GM13977 (cell line): ENCODE results near the gene MYH14.

Source experiments
- DNase-seq: peaks from one replicate; pipeline ENCODE4 v3.0.0; 2012; ENCODE audit warnings: low spot score
- CTCF ChIP-seq: IDR thresholded peaks from 2 replicates; pipeline ENCODE4 v1.5.1; 2012; ENCODE audit warnings: mild to moderate bottlenecking, control low read depth; ENCODE audit not compliant: insufficient read depth; ENCODE audit errors: extremely low read depth, missing control alignments
- in situ Hi-C: fragments of 300-500 bp; cut with MboI; formaldehyde crosslinking; loops from one replicate; pipeline ENCODE4 v1.12.0; 2022; ENCODE audit warnings: low sequenced_read_pairs, low pct_unique_long_range_greater_than_20kb, mixed read lengths, inconsistent platforms; ENCODE audit not compliant: unreplicated experiment

MYH14 gene

GRCh38 chr19:50293263-50294004 lies 90.0 kb downstream of the MYH14 start:
- TF ChIP-seq CTCF = no peak
- in situ Hi-C loops = no loop called here
- DNase-seq = no peak

GRCh38 chr19:50300051-50300450 lies 96.6 kb downstream of the MYH14 start:
- no peak for TF ChIP-seq CTCF
- in situ Hi-C loops = no loop called here
- no peak for DNase-seq

- TF ChIP-seq CTCF = no peak
- in situ Hi-C loops = no loop called here
- DNase-seq = no peak
Measured at GRCh38 chr19:50300814-50301606, 97.6 kb downstream of the MYH14 start.

- in situ Hi-C loops = no loop called here
- no peak for TF ChIP-seq CTCF
- DNase-seq = no peak
Measured at GRCh38 chr19:50301607-50301971, 98.2 kb downstream of the MYH14 start.

- in situ Hi-C loops = no loop called here
- TF ChIP-seq CTCF = no peak
- no peak for DNase-seq
Measured at GRCh38 chr19:50303558-50303957, 100.1 kb downstream of the MYH14 start.

GRCh38 chr19:50308991-50309390 lies 105.6 kb downstream of the MYH14 start:
- no peak for DNase-seq
- in situ Hi-C loops = no loop called here
- TF ChIP-seq CTCF = no peak
